GM19372 (cell line): Measurements from ENCODE around the gene KCNQ1.

Source experiments
- ATAC-seq: cut with Tn5 transposase; IDR thresholded peaks from one replicate; pipeline ENCODE4 v1.9.1; 2021; ENCODE audit warnings: mild to moderate bottlenecking, low read depth, moderate library complexity; ENCODE audit not compliant: unreplicated experiment

KCNQ1 gene

GRCh38 chr11:2767801-2768200 is 323.0 kb downstream of the KCNQ1 start:
- ATAC-seq: no peak

GRCh38 chr11:2768471-2769408 is 323.9 kb downstream of the KCNQ1 start:
- ATAC-seq: no peak

- no peak for ATAC-seq
Measured at GRCh38 chr11:2769409-2770095, 324.7 kb downstream of the KCNQ1 start.

- no peak for ATAC-seq
Measured at GRCh38 chr11:2770096-2770751, 325.4 kb downstream of the KCNQ1 start.

GRCh38 chr11:2770761-2771301 is 326.0 kb downstream of the KCNQ1 start:
- no peak for ATAC-seq

GRCh38 chr11:2771758-2772466 is 327.1 kb downstream of the KCNQ1 start:
- ATAC-seq: no peak

- ATAC-seq: no peak
Measured at GRCh38 chr11:2772544-2773031, 327.8 kb downstream of the KCNQ1 start.

- no peak for ATAC-seq
Measured at GRCh38 chr11:2774173-2775082, 329.6 kb downstream of the KCNQ1 start.

- no peak for ATAC-seq
Measured at GRCh38 chr11:2775083-2775625, 330.3 kb downstream of the KCNQ1 start.

GRCh38 chr11:2775626-2776350 is 331.0 kb downstream of the KCNQ1 start:
- ATAC-seq: no peak

GRCh38 chr11:2776351-2777061 is 331.7 kb downstream of the KCNQ1 start:
- ATAC-seq: no peak

- ATAC-seq: no peak
Measured at GRCh38 chr11:2777386-2777785, 332.6 kb downstream of the KCNQ1 start.

GRCh38 chr11:2777871-2778629 is 333.2 kb downstream of the KCNQ1 start:
- no peak for ATAC-seq

GRCh38 chr11:2778630-2779498 is 334.1 kb downstream of the KCNQ1 start:
- ATAC-seq: no peak

GRCh38 chr11:2779499-2779980 is 334.7 kb downstream of the KCNQ1 start:
- no peak for ATAC-seq
